ENCODE measurements around the gene PPP2R2B.

DNA sequence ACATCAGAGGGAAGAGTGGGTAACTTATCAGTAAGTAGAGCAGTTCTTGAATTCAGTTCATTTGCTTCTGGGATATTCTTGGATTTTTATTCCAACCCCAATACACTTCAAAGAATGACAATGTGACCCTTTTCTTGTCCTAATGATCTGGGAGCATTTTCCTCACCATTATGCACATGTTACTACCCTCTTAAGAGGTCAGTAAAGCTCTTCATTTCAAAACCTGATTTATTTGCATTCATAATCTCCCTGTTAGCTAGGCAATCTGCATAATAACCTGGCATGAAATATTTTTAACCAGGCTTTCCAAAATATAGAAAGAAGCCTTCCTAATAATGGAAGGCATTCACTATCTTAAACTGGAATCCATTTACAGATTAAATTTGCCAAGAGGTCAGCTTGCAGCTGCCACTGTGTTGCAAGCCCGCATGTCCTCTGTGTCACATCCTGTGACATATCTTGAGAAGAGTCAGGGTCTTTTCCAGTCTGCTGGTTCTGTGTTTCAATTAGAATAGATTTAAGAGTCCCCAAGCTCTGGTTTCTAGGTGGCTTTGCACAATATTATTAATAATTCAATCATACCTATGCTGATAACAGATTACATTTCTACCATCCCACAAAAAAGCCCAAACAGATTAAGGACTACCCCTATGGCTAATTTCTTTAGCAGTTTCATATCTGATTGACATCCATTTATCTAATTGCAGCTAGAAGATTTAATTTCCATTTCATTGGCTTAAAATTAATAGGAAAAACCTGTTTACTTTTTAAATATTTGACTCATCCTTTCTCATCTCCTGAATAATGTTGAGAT, 30.9 kb upstream of the PPP2R2B start:
- TF ChIP-seq, protein P1, sequence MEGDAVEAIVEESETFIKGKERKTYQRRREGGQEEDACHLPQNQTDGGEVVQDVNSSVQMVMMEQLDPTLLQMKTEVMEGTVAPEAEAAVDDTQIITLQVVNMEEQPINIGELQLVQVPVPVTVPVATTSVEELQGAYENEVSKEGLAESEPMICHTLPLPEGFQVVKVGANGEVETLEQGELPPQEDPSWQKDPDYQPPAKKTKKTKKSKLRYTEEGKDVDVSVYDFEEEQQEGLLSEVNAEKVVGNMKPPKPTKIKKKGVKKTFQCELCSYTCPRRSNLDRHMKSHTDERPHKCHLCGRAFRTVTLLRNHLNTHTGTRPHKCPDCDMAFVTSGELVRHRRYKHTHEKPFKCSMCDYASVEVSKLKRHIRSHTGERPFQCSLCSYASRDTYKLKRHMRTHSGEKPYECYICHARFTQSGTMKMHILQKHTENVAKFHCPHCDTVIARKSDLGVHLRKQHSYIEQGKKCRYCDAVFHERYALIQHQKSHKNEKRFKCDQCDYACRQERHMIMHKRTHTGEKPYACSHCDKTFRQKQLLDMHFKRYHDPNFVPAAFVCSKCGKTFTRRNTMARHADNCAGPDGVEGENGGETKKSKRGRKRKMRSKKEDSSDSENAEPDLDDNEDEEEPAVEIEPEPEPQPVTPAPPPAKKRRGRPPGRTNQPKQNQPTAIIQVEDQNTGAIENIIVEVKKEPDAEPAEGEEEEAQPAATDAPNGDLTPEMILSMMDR (IDR thresholded peaks at IDR 0.05), result no peak
- TF ChIP-seq, protein P2, sequence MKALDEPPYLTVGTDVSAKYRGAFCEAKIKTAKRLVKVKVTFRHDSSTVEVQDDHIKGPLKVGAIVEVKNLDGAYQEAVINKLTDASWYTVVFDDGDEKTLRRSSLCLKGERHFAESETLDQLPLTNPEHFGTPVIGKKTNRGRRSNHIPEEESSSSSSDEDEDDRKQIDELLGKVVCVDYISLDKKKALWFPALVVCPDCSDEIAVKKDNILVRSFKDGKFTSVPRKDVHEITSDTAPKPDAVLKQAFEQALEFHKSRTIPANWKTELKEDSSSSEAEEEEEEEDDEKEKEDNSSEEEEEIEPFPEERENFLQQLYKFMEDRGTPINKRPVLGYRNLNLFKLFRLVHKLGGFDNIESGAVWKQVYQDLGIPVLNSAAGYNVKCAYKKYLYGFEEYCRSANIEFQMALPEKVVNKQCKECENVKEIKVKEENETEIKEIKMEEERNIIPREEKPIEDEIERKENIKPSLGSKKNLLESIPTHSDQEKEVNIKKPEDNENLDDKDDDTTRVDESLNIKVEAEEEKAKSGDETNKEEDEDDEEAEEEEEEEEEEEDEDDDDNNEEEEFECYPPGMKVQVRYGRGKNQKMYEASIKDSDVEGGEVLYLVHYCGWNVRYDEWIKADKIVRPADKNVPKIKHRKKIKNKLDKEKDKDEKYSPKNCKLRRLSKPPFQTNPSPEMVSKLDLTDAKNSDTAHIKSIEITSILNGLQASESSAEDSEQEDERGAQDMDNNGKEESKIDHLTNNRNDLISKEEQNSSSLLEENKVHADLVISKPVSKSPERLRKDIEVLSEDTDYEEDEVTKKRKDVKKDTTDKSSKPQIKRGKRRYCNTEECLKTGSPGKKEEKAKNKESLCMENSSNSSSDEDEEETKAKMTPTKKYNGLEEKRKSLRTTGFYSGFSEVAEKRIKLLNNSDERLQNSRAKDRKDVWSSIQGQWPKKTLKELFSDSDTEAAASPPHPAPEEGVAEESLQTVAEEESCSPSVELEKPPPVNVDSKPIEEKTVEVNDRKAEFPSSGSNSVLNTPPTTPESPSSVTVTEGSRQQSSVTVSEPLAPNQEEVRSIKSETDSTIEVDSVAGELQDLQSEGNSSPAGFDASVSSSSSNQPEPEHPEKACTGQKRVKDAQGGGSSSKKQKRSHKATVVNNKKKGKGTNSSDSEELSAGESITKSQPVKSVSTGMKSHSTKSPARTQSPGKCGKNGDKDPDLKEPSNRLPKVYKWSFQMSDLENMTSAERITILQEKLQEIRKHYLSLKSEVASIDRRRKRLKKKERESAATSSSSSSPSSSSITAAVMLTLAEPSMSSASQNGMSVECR (CRISPR knock-in tag; IDR thresholded peaks at IDR 0.05; ENCODE audit: borderline replicate concordance), result no peak
- TF ChIP-seq IRF2 (CRISPR knock-in tag; IDR thresholded peaks at IDR 0.05; ENCODE audit: borderline replicate concordance, low read depth) (no peak), CBFB (CRISPR knock-in tag; IDR thresholded peaks at IDR 0.05; ENCODE audit: low read depth) (no peak), E2F5 (CRISPR knock-in tag; IDR thresholded peaks at IDR 0.05) (no peak)
- TF ChIP-seq, protein P3, sequence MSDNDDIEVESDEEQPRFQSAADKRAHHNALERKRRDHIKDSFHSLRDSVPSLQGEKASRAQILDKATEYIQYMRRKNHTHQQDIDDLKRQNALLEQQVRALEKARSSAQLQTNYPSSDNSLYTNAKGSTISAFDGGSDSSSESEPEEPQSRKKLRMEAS (CRISPR knock-in tag; IDR thresholded peaks at IDR 0.05), result no peak
- TF ChIP-seq, protein P4, sequence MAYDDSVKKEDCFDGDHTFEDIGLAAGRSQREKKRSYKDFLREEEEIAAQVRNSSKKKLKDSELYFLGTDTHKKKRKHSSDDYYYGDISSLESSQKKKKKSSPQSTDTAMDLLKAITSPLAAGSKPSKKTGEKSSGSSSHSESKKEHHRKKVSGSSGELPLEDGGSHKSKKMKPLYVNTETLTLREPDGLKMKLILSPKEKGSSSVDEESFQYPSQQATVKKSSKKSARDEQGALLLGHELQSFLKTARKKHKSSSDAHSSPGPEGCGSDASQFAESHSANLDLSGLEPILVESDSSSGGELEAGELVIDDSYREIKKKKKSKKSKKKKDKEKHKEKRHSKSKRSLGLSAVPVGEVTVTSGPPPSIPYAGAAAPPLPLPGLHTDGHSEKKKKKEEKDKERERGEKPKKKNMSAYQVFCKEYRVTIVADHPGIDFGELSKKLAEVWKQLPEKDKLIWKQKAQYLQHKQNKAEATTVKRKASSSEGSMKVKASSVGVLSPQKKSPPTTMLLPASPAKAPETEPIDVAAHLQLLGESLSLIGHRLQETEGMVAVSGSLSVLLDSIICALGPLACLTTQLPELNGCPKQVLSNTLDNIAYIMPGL (CRISPR knock-in tag; IDR thresholded peaks at IDR 0.05), result no peak
